Spleen (tissue), 7 donors: Measurements from ENCODE around the gene CST11.

ENCODE experiments used
- CTCF ChIP-seq, 11 experiments: fragments of 200-600 bp in 7 of 11; fragments of 450-650 bp in 4 of 11; sonication (generic) in 4 of 11; IDR thresholded peaks in 8 of 11; conservative IDR thresholded peaks in 3 of 11; 1 replicate in 7 of 11; 2 replicates in 4 of 11; pipeline versions ENCODE4 v1.4.0 to v1.8.0; 2016 to 2021; ENCODE audit warnings: antibody characterized with exemption in 11 of 11, inconsistent platforms in 4 of 11, mild to moderate bottlenecking in 1 of 11
- POLR2A ChIP-seq, 3 donors: fragments of 450-650 bp; IDR thresholded peaks; one replicate each; pipeline ENCODE4 v1.5.1; 2017; ENCODE audit warnings: antibody characterized with exemption in 3 of 3, mild to moderate bottlenecking in 1 of 3
- donor health status: DM: no; HTN: no; CAD: no; lungs with moderate emphysema.
- donor health status: DM: no; HTN: no; CAD: no.
- donor health status: DM: no; HTN: no; CAD: no.

GRCh38 chr20:23410916-23411695 lies 41.6 kb downstream of the CST11 start:
- TF ChIP-seq CTCF (IDR thresholded peaks at IDR 0.05 in 8 of 11, conservative IDR thresholded peaks at IDR 0.05 in 3 of 11) (no peak), POLR2A (IDR thresholded peaks at IDR 0.05) (no peak)
